DMS 273 (cell line): Measurements from ENCODE around the gene ATXN3.
"Not testable (repeated sequence)": the region's sequence is repeated elsewhere in the genome, so short reads cannot be mapped to it uniquely, and the experiment has no call there.

Experiments used
- DNase-seq: peaks from one replicate; lab custom pipeline; 2025; ENCODE audit not compliant: unreplicated experiment; lab: John Stamatoyannopoulos, UW

The ATXN3 gene

DNA sequence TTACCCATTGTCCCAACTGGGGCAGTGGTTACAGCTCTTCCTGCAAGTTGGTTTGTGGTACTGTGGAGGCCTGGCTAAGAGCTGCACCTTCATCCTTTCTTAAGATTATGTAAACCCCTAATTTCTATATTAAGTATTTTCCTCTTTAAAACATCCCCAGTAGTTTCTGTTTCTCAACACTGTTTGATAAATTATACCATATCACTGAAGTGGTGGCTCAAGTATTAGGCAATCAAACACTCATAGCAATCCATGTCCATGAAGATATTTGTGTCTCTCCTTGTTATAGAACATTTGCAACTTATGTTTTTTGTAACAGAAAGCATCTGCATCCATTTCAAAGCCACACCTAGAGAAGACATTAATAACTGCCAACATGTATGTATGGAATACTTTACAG, 31.8 kb downstream of the ATXN3 start:
- no peak for DNase-seq

DNA sequence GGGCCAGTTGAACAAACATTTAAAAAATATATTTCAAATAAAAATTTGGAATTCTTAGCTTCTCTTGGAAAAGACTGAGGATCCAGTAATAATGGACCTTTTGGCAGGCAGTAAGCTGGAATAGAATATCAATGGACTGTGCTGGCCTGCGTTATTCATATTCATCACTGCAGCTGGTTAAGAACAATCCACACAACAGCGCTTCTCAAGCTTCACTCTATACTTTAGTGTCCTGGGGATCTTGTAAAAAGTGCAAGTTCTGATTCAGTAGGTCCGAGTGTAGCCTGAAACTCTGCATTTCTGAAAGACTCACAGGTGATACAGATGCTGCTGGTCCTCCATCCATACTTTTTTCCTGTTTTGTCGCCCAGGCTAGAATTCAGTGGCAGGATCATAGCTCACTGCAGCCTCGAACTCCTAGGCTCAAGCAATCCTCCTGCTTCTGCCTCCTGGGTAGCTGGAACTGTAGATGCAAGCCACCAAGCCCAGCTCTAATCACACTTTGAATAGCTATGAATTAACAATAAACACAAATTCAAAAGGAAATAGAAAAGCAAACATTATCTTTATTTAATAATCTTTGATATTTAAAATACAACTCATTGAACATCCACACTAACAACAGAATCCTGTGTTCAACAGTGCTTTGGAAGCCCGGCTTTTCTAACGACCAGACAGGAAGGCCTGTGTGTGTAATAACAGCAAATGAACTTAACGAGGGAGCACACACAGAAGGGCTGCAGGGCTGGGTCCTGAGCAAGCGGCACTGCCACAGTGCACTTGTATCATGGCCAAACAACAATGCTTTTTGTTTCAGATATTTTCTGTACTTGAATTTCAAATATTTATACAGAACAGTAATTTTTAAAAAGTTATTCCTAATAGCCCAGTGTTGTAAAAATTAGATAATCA, 48.1 kb downstream of the ATXN3 start:
- DNase-seq = no peak

DNA sequence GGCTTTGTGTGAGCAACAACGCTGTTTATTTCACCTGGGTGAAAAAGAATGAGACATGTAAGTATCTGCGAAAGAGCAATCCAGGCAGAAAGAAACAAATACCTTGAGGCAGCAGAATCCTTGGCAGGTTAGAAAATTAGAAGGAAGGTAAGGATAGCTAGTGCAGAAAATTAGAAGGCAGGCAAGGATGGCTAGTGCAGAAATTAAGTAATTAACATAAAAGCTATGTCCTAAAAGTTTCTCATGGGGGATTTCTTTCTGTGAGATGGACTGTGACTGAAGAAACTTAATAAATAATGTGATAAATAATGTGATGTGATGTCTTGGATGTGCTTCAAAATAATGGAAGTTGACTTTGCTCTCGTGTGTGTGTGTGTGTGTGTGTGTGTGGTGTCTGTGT, 56.6 kb downstream of the ATXN3 start:
- DNase-seq = no peak

DNA sequence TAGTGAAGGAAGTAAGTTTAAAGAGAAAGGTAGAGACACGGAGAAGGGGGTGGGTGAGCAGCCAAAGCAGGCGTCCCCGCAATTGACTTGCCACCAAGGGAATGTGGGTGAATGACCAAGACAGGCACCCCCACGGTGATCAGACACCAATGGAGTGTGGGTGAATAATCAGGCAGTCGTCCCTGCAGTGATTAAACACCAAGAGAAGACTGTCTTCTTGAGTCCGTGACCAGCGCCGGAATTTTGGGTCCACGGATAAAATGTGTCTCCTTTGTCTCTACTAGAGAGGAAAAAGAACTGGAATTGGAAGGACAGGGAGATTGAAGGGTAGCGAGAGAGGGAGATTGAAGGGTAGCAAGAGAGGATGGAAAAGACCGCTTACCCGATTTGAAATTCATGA, 57.2 kb downstream of the ATXN3 start:
- DNase-seq = not testable (repeated sequence)

DNA sequence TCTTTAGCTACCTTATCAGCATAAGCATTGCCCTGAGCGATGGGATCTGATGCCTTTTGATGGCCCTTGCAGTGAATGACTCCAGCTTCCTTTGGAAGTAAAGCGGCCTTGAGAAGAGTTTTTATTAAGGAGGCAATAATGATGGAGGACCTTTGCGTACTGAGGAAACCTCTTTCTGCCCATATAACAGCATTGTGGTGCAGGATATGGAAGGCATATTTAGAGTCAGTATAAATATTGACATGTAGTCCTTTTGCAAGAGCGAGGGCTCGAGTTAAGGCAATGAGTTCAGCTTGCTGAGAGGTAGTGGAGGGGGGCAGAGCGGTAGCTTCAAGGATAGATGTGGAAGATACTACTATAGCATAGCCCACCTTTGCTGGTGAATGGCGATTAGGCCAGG, 60.5 kb downstream of the ATXN3 start:
- DNase-seq = not testable (repeated sequence)

DNA sequence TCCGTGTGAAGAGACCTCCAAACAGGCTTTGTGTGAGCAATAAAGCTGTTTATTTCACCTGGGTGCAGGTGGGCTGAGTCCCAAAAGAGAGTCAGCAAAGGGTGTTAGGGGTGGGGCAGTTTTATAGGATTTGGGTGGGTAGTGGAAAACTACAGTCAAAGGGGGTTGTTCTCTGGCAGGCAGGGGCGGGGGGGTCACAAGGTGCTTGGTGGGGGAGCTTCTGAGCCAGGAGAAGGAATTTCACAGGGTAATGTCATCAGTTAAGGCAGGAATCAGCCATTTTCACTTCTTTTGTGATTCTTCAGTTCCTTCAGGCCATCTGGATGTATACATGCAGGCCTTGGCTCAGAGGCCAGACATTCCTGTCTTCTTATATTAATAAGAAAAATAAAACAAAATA, 64.6 kb downstream of the ATXN3 start:
- DNase-seq = not testable (repeated sequence)

DNA sequence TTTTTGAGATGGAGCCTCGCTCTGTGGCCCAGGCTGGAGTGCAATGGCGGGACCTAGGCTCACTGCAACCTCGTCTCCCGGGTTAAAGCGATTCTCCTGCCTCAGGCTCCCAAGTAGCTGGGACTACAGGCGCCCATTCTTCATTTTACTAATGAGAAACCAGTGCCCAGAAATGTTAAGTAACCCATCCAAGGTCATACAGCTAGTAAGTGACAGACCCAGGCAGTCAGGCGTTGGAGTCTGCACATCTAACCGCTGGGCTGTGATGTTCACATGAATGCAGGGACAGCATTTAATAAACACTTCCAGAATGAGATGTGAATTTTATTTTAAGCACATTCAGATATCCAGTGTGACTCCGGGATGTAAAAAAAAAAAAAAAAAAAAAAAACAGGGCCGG, 65.2 kb downstream of the ATXN3 start:
- DNase-seq = no peak

DNA sequence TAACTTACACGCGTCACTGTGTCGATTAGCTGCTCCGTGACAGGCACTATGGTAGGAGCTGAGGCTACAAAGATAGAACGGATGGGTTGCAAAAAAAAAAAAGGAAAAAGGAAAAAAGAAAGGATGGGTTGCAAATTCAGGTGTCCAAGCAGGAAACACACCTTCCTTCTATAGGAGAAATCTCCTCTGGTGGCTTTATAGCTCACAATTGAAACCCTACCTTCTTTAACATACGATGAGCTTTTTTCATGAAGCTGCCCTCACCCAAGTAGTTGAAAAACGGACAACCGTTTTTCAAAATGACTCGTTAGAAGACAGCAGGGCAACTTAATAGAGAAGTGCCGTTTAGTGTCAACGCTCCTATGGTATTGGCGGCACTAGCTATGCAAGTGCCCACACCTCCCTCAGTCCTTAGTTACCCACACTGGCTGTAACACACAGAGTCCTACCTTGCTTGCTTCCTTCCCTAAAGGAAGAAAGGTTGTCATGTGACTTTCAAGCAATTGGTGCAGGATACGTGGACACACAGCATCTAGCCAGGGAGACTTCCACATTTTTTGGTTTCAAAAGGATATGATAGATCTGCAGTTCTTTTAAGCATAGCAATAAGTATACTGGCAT, 65.8 kb downstream of the ATXN3 start:
- DNase-seq = peak; percentile 49

DNA sequence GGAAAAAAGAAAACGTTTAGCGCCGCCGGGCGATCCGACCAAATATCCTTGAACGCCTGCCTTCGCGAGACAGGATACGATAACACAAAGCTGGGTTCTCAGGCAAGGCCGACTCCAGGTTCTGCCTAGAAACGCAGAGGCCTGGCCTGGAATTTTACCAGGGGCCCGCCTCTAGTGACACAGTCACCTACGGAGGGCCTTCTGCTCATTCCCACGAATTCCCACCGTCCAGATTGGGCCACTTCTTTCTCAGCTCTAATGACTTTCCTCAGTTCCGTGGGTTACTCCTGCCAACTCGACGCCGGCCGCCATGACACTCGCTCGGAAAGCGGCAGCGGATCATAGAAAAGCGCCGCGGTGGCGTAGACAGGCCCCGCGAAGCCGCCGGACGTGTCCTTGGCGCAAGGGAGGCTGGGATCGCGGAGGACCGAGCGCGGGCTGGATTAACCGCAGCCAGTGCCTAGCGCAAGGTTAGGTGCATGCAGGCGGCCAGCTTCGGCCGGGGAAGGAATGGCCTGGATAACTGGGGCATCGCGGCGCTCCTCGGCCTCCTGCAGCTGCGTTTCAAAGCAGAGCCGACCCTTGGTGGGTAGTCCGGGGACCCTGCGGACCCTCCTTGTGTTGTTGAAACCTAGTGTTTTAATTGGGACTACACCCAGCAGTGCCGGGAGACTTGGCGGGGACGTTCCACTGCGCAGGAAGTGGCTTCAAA, 66.5 kb downstream of the ATXN3 start, which contains the start of gene TRIP11:
Gene TRIP11, minus strand, starts transcription at position 341 of the 712 bp plus-strand sequence. CDS start 374 bp downstream, outside the sequence.
- peak; percentile 97 for DNase-seq

DNA sequence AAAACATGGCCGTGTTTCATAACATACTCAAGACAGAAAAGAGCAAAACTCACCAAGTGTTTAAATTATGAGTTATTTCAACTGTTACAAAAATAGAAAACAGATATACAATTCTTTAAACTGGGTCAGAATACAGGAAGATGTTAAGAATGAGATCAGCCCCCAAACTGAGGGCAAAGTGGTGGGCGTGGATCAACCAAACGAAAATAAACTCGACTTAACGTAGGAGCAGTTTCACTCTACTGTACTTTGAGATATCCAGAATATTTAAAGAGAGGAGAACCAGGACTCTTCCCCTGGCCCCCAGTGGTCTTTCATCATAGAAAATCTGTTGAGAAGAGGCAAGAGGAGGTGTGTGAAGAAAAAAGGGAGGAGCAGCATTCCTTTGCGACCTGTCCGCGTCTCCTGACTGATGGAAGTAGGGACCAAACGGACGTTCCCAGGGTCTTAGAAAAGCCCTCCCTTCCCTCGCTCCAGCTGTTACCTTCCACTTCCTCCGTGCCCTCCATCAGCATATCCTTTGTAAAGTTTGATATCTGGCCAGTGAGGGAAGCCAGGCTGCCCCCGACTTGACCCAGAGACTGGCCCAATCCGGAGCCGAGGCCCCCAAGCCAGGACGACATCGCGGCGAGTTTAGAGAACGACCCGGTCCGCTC, 67.2 kb downstream of the ATXN3 start:
- DNase-seq = peak; percentile 89

DNA sequence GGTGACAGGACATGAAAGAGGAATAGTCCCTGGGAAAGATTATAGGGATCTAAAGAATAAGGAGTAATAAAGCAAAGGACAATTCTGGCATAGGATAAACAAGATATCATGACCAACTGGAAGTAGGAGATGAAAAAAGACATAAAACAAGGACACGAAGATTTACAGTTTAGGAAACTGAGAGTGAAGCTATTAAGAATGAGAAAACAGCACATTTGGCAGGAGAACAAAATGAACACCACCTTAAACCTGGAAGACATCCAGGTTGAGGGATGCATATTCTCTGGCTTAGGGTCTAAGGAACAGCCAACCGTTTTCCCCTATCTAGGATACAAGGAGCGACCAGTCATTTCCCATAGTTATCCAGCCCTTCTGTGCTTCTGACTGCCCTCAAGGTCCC, 68.4 kb downstream of the ATXN3 start:
- peak; percentile 21 for DNase-seq

DNA sequence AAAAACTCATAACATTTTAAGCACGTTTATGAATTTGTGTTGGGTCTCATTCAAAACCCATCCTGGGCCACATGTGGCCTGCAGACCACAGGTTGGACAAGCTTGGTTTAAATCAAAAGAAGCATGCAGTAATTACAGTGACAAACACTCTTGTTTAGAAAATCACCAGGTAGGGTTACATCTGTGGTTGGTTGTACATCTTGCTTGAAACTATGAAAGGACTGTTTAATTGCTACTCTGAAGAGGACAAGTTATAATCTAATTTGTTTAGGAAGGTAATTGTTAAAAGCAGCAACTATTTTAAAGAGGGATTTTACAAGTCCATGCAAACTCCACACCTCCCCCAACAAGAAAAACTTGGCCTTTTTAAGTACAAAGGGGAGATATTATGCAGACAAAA, 70.5 kb downstream of the ATXN3 start:
- no peak for DNase-seq

DNA sequence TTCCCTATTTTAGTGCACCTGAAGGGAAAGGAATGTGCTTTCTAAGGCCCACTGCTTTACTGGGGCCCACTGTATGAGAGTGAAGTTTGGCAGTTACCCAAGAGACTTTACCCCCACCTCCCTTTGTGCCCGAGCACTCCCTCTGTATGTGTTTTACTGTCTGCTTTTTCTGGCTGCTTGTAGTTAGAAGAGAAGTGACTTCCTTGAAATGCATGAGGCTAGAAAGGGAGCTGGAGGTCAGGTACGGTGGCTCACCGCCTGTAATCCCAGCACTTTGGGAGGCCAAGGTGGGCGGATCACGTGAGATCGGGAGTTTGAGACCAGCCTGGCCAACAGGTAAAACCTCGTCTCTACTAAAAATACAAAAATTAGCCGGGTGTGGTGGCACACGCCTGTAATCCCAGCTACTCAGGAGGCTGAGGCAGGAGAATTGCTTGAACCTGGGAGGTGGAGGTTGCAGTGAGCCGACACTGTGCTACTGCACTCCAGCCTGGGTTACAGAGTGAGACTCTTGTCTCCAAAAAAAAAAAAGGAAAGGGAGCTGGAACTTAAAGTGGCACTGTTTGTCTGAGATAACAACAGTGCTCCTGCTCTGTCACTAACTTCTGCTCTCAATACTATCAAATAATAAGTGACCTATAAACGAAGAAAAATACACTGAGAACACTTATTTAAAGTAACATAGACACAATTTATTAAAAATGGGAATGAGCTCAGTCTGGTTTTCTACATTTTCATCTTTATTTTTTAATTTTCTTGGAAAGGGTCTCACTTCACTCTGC, 72.3 kb downstream of the ATXN3 start:
- no peak for DNase-seq

DNA sequence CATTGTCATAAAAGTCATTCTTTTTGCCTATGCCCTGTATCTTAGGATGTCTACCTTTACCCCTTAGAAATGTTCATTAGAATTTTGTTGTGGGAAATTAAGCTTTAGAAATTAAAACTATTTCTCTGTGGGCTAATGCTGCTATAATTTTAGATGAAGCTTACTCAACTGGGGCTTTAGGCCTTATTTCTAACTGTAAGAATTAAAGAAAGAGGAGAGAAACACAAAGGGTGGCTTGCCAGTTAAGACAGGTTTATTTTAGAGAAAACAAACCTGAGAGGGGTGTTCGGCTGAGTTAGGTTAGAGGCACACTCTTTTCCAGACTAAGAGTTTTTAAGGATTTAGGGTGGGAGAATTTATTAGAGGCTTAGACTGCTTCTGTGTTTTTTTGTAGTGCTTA, 72.9 kb downstream of the ATXN3 start:
- peak; percentile 13 for DNase-seq

DNA sequence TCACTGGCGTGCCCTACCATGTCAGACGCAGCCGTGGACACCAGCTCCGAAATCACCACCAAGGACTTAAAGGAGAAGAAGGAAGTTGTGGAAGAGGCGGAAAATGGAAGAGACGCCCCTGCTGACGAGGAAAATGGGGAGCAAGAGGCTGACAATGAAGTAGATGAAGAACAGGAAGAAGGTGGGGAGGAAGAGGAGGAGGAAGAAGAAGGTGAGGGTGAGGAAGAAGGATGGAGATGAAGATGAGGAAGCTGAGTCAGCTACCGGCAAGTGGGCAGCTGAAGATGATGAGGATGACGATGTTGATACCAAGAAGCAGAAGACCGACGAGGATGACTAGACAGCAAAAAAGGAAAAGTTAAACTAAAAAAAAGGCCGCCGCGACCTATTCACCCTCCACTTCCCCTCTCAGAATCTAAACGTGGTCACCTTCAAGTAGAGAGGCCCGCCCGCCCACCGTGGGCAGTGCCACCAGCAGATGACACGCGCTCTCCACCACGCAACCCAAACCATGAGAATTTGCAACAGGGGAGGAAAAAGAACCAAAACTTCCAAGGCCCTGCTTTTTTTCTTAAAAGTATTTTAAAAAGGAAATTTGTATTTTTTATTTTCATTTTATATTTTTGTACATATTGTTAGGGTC, 79.7 kb downstream of the ATXN3 start:
- no peak for DNase-seq

DNA sequence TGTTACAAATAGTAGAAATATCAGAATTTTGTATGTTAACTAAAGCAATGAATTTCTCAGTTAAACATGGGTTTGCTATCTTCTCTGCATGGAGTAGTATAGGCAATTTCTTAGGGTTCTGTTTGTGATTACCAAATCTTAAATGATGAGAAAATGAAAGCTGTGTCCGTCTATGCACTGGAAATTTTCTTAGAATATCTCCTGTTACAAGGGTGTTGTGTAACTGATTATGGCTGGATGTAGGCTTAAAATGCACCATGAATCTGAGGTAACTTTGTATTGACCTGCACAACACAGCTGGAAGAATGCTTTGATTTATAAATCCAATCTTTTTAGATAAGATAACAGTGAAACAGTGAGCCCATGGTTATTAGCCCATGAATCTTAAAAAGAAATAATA, 84.3 kb downstream of the ATXN3 start:
- DNase-seq = no peak

DNA sequence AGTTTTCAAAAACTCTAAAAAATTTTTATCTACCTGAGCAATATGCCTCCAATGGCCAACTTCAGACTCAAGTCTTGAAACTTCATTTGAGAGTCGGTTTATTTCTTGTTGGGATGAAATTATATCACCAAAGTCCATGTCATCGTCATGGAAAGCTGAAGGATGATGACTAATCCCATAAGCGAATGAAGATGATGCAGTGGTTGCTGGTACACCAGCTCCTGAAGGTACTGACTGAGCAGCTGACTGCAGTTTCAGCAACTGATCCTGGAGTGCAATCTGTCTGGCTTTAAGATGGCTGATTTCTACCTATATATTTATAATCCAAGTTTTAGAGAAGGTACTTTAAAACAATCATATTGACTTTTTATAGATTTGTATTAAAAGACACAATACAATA, 84.9 kb downstream of the ATXN3 start:
- DNase-seq = no peak

DNA sequence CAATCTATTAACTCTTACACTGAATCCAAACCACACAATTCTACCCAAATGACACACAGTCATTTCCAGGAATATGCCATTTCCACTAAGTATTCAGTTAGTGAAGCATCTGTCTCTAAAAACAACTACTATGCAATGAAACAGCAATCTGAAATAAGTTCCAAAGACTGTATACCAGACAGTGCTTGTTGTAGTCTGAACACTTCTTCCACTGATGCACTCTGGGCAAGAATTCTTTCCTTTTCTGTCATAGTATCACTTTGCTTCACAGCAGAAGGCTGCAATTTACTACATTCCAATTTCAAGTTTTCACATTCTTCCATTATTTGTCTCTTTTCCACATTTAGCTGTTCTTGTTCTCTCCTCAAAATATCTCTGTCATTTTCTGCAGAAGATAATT, 92.3 kb downstream of the ATXN3 start:
- DNase-seq = no peak

DNA sequence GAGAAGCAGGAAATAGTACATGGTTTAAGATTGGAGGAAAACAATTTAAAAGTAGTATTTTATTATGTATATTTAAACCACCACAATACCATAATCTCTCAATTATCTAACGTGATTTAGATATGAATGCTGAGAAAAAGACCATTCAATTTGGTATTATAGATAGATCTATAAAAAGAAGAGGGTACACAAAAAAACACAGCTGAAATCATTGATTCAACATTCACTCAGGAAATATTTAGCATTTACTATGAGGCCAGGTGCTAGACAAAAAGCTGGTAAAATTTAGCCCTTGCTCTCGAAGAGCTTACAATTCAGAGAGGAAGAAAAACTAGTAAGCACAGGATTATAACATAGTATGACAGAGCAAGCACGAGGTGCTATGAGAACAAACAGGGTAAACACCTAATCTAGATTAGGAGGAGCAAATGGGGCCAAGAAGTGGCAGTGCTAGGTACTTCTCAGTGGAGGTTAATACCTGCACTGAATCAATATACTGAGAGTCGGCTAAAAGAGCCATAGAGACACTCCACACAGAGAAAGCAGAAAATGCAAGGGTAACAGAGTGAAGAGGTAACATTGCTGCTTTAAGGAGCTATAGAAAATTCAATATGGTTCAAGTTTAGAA, 94.1 kb downstream of the ATXN3 start:
- no peak for DNase-seq

DNA sequence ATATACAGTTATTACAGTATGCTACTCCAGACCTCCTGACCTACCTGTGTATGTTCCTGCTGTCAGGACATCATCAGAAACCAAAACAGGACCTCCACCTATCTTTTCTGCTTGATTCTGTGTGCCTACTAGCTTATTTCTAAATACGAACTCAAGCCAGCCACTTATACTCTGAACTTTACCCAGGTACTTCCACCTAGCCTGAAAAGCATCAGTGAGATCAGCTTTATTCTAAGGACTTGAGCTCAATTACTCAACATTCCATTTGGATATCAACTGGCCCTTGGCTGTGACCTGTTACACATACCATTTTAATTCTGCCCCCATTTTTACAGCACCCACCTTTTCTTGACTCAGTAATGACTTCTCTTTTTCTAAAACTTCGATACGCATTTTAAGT, 95.7 kb downstream of the ATXN3 start:
- no peak for DNase-seq
